ENCODE measurements around the gene MAGEB17.

- TF ChIP-seq CTCF (conservative IDR thresholded peaks at IDR 0.05; ENCODE audit: low read length) (no peak), EZH2phosphoT487 (IDR thresholded peaks at IDR 0.05; ENCODE audit: borderline replicate concordance) (no peak)
Observed at GRCh38 chrX:16143968-16144367, 23.3 kb upstream of the MAGEB17 start.

Measured in Loucy (cell line).